Measurements from ENCODE around the gene AIF1.

The AIF1 gene

DNA sequence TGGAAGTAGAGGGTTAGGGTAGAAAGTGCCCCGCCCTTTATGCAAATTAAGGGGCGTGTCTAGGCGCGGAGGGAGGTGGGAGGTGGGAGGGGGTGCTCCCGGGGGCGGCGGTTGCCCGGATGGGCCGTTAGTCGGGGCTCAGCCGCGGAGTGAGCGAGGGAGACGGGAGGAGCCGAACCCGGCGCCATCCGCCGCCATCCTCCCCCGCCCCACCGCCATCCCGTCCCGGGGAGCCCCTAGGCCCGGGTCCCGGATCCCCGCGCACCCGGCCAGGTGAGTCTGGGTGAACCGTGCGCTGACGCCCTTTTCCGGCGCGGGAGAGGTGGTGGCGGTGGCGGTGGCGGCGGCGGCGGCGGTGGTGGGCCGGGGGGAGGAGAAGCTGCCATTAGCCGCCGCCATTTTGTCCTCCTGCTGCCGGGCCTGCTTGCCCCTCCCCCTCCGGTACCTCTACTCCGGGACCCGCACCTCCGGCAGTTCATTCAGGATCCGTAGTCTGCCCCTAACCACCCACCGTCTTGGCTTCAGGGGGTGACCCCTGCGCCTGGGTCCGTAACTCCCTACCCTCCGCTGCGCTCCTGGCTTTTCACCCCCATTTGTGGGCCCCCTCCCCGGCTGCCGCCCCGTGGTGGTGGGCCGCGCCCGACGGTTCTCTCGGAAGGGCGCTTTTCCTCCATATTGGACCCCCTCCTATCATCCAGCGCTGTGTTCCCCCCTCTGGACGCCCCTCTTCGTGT, 5.7 kb downstream of the AIF1 start, which contains the start of gene PRRC2A:
PRRC2A (plus strand) TSS at position 130 of the 734 bp plus-strand sequence. CDS start 2,075 bp downstream, outside the sequence.
- peak in 1 of 2 donors; percentile 41 for DNase-seq

DNA sequence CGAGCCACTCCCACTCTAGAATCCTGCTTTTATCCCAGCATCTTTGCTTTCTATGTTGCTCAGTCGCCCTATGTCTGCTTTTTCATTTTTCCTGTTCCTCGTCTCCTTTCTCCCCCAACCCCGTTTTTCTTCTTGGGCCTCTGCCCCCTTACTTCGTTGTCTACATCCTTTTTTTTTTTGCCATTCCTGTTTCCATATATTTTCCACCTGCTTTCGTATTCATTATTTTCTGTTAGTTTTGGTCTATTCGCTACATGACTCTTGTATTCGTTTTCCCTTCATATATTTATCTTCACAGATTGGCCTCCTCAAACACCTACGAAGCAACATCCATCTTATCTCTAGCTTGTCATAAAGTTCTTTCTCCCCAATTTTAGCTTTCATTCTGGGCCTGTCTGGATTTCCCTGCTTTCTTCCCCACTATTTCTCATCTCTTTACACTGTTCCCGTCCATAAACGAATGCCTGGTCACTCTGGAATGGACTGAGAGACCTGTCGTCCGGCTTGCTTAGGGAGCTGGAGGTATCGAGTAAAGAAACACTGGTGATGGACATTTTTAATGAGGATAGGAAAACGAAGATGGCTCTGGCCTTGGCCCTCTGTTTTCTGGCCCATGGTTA, 6.4 kb downstream of the AIF1 start:
- DNase-seq, result no peak

DNA sequence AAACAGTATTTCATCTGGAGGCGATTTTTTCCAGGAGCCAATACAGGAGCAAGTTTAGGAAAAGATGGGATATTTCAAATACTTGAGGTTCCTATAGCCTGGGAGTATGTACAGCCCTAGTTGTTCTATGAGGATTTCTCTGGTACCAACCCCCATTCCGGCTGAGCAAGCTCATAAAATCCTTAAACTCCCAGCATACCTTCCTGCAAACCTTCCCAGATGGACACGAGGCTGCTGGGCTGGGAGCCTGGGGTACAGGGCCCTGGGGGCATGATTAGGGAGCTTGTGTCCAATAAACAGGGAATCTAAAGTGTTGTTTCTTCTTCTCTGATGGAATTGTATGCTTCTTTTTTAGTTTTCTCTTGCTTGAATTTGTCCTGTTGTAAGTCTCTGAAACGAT, 7.0 kb downstream of the AIF1 start:
- DNase-seq, result no peak

DNA sequence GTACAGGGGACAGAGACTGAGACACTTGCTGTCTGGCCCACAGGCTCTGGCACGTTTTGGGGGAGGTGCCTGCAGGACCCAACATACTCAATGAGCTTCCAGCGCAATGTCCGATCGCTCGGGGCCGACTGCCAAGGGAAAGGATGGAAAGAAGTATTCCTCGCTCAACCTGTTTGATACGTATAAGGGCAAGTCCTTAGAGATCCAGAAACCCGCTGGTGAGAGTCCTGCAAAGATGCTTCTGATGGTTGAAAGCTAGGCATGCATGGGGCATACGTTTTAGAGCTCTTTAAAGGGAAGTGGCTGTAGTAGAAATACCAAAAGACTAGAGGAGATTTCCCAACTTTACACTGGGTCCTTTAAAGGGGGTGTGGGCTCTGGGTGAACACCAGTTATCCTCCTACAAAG, 7.7 kb downstream of the AIF1 start:
- DNase-seq, result peak; percentile 57 to 59

DNA sequence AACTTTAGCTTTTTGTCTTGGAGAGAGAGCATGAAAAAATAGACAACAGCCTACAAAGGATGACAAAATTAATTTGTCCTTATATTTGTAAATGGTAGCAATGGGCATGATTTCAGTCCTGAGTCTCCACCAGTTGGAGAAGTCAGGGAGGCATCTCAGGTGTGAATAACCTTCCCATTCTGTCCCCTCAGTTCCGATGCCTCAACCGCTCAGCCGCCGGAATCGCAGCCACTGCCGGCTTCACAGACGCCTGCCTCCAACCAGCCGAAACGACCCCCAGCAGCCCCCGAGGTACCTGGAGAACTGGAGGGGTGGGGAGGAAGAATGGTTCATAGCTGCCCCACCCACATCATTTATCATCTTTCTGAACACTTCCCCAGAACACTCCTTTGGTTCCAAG, 9.0 kb downstream of the AIF1 start:
- no peak for DNase-seq

DNA sequence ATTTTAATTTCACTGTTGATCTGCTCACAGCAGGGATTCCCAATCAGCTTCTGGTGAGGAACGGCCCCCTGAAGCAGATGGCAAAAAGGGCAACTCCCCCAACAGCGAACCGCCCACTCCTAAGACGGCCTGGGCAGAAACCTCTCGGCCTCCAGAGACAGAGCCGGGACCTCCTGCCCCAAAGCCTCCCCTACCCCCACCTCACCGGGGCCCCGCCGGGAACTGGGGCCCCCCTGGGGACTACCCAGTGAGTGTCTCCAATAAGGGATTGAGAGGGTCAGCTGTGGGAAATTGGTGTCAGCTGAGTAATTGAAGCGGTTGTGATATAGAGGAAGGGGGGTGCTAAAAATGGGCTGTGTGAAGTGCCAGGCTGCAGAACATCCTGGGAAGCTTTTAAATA, 11.9 kb downstream of the AIF1 start:
- DNase-seq, result no peak

DNA sequence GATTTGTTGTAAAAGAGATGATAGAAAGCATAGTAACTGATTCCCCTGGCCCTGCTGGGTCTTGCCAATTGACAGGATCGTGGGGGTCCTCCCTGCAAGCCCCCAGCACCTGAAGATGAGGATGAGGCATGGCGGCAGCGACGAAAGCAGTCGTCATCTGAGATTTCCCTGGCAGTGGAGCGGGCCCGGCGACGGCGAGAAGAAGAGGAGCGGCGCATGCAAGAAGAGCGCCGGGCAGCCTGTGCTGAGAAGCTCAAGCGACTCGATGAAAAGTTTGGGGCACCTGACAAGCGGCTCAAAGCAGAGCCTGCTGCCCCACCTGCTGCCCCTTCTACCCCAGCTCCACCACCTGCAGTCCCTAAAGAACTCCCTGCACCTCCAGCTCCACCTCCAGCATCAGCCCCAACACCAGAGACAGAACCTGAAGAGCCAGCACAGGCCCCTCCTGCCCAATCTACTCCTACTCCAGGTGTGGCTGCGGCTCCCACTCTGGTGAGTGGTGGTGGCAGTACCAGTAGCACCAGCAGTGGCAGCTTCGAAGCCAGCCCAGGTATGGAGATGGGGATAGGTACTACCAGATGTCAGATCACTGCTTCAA, 12.8 kb downstream of the AIF1 start:
- no peak for DNase-seq

DNA sequence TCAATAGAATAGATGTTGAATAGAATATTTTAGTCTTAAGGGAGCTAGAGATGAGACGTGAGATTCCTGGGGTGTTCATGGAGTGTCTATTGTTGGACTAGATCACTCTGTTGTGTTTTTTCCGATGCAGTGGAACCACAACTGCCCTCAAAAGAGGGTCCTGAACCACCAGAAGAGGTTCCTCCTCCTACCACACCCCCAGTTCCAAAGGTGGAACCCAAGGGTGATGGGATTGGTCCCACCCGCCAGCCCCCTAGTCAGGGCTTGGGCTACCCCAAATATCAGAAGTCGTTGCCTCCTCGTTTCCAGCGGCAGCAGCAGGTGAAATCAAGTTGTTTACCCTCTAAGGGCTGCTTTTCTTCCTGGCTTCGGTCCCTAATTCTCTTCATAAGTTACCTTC, 14.0 kb downstream of the AIF1 start:
- DNase-seq, result no peak

DNA sequence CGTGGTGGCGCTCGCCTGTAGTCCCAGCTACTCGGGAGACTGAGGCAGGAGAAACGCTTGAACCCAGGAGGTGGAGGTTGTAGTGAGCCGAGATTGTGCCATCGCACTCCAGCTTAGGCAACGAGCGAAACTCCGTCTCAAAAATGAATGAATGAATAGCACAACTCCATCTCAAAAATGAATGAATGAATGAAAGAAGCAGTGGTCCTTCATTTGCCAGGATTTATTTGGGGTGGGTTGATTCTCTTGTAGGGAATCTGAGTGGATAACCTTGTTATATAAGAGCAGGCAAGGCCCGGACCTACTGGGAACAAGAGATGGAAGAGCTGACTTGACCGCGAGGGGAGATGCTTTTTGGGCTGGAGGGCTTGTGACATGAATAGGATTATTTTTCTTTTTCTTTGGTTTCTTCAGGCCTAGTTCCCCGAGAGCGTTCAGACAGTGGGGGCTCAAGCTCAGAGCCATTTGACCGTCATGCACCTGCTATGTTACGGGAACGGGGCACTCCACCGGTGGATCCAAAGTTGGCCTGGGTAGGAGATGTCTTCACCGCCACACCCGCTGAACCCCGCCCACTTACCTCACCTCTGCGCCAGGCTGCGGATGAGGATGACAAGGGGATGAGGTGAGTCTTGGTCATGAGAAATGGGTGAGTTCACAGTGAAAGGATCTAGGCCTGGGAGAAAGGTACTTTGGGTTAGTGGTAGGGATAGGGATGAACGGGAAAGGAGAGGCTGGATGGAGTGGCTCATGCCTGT, 15.3 kb downstream of the AIF1 start:
- DNase-seq, result no peak

DNA sequence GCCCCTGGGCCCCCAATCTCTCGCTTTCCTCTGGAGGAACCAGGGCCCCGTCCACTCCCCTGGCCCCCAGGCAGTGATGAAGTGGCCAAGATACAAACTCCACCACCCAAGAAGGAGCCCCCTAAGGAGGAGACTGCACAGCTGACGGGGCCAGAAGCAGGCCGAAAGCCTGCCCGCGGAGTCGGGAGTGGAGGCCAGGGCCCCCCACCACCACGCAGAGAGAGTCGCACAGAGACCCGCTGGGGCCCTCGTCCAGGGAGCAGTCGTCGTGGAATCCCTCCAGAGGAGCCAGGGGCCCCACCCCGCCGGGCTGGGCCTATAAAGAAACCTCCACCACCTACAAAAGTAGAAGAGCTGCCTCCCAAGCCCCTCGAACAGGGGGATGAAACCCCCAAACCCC, 16.2 kb downstream of the AIF1 start:
- DNase-seq, result no peak

DNA sequence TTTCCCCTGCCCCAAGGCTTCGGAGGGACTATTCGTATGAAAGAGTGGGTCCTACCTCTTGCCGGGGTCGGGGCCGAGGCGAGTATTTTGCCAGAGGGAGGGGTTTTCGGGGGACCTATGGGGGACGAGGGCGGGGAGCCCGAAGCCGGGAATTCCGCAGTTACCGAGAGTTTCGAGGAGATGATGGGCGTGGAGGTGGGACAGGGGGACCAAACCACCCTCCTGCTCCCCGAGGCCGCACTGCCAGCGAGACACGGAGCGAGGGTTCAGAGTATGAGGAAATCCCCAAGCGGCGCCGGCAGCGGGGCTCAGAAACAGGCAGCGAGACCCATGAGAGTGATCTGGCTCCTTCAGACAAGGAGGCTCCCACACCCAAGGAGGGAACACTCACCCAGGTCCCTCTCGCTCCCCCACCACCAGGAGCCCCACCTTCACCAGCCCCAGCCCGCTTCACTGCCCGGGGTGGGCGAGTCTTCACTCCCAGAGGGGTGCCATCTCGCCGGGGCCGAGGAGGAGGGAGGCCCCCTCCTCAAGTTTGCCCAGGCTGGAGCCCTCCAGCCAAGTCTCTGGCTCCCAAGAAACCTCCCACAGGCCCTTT, 16.7 kb downstream of the AIF1 start:
- DNase-seq, result no peak

DNA sequence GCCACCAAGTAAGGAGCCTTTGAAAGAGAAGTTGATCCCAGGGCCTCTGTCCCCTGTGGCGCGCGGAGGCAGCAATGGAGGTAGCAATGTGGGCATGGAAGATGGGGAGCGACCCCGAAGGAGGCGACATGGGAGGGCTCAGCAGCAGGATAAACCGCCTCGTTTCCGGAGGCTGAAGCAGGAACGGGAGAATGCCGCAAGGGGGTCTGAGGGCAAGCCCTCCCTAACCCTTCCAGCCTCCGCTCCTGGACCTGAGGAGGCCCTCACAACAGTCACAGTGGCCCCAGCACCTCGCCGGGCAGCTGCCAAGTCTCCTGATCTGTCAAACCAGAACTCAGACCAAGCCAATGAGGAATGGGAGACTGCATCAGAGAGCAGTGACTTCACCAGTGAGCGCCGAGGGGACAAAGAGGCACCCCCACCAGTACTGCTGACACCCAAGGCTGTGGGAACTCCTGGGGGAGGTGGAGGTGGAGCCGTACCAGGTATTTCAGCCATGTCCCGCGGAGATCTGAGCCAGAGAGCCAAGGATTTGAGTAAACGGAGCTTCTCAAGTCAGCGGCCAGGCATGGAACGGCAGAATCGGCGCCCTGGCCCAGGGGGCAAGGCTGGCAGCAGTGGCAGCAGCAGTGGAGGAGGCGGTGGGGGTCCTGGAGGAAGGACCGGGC, 17.4 kb downstream of the AIF1 start:
- DNase-seq, result no peak

DNA sequence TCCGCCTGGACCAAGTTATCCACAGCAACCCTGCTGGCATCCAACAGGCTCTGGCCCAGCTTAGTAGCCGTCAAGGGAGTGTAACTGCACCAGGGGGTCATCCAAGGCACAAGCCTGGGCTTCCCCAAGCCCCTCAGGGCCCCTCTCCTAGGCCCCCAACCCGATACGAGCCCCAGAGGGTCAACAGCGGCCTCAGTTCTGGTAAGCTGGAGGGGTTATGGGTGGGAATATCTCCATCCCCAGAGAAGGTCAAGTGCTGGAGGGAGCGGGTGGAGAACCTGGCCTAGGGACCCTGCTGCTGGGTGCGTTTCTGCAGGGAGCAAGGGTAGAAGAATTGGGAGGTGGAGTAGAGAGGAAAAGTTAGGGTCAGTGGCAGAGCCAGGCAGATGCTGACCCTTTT, 18.4 kb downstream of the AIF1 start:
- DNase-seq, result no peak

DNA sequence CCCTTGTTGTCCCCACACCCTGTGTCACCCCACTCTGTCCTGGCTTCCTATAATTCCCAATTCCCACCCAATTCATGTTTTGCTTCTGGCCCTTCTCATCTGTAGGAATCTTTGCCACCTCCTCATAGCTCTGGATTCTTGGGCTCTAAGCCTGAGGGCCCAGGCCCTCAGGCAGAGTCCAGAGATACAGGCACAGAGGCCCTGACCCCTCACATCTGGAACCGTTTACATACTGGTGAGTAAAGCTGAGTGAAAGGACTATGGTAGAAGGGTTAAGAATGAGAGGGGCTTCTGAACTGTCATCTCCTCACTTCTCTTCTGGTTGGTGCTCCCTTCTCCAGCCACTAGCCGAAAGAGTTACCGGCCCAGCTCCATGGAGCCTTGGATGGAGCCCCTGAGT, 19.1 kb downstream of the AIF1 start:
- DNase-seq, result no peak

DNA sequence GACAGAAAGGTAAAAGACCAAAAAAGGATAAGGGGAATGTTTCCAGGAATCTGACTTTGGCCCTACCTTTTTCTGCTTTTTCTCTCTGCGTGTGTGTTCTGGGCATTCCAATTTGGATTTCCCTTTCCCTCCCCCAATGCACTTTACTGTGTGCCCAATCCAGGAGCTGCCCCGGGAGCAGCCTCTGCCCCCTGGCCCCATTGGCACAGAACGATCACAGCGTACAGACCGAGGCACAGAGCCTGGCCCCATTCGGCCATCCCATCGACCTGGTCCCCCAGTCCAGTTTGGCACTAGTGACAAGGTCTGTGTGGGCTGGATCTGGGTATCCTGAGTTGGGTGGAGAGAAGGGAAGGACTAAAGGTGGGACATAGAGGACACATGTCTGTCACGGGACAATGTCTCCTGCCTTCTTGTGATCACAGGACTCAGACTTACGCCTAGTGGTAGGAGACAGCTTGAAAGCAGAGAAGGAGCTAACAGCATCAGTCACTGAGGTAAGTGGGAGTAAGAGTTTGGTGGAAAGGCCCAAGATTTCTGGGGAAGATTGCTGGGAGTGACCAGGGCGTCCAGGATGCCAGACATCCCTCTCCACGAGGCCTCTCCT, 20.0 kb downstream of the AIF1 start:
- no peak for DNase-seq

DNA sequence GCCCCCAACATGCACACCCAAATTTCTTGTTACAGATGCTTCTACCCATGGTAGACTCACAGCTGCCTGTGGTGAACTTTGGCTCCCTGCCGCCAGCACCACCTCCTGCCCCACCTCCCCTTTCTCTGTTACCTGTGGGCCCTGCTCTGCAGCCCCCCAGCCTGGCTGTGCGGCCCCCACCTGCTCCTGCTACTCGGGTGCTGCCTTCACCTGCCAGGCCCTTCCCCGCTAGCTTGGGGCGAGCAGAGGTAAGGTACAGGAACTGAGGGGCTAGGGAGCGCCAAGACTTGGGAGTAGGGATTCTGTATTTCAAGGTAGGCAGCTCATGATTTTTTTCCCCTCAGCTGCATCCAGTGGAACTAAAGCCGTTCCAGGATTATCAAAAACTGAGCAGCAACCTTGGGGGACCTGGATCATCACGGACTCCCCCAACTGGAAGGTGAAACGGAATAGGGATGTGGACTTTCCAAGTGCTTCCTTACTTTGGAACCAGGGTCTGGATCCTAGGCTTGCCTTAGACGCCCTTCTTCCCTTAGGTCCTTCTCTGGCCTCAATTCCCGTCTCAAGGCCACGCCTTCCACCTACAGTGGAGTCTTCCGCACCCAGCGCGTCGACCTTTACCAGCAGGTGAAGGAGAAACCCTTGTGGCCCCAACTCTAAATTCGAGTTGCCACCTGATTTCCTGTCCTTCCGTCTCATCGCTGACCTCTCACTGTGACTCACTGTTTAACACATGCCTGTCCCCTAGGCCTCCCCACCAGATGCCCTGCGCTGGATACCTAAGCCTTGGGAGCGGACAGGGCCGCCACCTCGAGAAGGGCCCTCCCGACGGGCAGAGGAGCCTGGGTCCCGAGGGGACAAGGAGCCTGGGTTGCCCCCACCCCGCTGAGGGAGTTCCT, 21.9 kb downstream of the AIF1 start:
- DNase-seq, result no peak

DNA sequence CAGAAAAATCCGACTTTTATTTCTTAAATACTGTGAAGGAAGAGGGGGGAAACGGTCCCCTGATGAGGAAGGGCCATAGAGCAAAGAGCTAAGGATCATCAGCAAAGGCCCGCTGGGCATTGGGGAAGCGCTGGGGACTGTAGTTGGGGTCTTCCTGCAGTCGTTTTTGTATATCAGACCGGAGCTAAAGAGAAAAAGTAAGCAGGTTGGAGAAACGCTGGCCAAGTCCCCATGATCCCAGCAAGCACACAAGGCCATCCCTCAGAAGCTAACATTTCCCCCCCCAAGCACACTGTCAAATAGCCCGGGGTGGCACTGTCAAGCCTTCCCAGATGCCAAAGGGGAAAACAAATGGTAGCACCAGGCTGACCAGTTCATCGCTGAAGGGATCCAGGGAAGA, 24.0 kb downstream of the AIF1 start:
- DNase-seq, result no peak

DNA sequence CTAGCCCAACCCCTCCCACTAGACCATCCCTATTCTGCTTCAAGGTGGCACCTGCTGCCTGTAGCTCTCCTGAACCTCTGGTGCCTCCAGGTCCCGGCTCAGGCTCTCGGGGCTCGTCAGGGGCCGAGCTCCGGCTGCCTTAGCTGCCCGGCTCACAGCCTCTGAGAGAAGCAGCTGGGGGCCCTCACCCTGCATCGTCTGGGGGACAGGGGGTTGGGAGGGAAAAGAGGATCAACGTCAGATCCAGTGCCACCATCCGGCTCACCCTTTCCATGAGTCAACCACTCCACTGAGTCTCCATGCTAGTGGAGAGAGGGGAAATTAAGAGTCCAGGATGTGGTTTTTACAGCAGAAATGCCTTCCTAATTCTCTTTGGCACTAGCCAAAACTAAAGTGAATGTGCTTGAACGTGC, 24.4 kb downstream of the AIF1 start:
- no peak for DNase-seq

DNA sequence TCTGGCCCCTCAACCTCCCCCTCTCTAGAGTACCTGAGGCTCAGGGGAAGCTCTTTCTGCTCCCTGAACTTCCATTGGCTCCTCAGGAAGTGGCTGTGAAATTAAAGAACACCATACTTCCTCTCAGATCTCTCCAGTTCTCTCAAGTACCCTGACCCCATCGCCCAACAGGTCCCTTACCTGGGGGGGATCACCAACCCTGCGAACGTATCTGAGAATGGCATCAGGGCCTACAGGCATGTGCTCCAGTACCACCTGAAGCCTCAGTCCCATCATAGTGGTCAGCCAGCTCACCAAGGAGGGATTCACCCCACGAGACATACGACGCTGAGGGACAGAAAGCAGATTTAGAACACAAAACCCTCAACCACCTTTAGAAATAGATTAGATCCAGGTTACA, 25.6 kb downstream of the AIF1 start:
- no peak for DNase-seq

DNA sequence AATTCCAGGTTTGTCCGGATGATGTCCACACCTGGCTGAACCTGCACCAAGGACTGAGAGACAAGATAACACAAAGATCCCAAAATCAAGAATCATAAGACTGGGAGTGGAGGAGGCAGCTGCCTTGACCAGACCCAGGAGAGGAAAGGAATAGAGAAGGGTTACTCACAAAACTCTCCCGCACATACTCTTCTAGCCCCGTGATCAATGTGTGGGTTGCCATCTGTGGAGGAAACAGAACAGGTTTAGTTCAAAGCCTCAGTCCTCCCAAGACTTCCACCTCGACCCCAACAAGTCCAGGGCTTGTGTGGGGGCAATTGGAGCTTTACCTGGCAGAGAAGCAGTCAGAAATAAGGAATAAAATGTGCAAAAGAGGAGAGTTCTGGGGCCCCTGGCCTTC, 26.3 kb downstream of the AIF1 start:
- DNase-seq, result no peak
